HCEC 1CT (cell line): ENCODE results near the gene TNFRSF9.
A peak's percentile ranks its signal among the peaks of the same experiment; 100 is the strongest.
"Not testable (repeated sequence)": the region's sequence is repeated elsewhere in the genome, so short reads cannot be mapped to it uniquely, and the experiment has no call there.

Experiments
- DNase-seq: peaks from one replicate; pipeline ENCODE4 v3.0.0-alpha.2; 2017

TNFRSF9 gene

DNA sequence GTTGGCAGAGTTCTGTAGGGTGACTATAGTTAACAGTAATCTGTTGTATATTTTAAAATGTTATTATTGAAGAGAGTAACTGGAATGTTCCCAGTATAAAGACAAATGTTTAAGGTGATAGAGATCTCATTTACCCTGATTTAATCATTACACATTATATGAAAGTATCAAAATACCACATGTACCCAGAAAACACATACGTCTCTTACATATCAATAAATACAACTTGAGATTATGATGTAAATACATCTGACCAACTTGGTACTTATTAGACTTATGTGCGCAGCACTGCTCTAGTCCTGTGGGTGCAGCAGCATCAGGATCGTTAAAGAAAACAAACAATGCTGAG, 20.2 kb upstream of the TNFRSF9 start:
- no peak for DNase-seq

GRCh38 chr1:7960165-7960564, 19.5 kb upstream of the TNFRSF9 start:
- no peak for DNase-seq

DNA sequence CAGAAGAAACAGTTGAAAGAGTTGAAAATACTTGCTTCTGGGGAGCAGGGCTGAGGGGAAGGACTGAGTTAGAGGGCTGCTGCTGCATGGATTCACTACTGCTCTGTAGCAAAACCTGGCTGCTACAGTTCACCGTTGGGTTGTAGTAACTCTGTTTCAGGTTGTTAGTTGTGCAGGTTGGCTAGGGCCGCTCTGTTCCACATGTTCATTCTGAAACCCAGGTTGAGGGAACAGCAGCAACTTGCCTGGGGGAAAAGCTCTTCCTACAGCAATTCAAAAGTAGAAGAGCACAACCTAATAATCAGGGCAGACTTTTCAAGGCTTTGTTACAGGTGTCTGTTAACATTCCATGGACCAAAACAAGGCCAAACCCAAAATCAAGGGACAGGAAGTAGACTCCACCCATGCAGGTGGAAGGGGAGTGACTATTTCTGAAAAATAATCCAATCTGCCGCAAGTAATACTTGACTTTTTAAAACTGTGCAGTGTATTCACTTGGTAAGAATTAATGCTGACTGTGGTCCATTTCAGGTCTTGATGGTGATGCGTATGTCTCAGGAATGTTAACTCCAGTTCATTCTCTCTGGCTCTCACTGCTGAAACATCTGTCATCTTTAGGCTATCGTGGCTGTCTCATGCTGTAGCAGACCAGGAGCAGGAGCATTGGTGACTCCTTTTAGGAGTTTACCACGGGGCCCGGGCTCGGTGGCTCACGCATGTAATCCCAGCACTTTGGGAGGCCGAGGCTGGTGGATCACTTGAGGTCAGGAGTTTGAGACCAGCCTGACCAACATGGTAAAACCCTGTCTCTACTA, 15.8 kb upstream of the TNFRSF9 start:
- DNase-seq = peak; percentile 60

DNA sequence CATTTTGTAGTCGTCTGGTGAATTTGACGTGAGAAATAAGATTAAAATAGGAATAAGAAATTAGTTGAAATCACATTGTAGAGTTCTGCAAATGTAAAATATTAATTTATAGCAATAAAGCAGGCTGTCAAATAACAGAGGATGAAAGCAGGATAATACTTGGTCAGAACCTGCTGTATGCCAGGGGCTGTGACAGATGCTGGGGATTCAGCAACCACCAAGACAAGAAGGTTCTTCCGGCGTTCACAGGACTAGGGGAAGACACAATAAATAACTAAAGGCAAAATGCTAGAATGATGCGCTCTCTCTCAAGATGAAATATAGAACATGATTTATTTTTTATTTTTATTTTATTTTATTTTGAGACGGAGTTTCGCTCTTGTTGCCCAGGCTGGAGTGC, 14.0 kb upstream of the TNFRSF9 start:
- DNase-seq = no peak

GRCh38 chr1:7953850-7954609, 13.4 kb upstream of the TNFRSF9 start:
- peak; percentile 80 for DNase-seq

GRCh38 chr1:7952791-7953190, 12.2 kb upstream of the TNFRSF9 start:
- DNase-seq = not testable (repeated sequence)

- DNase-seq = peak; percentile 94
Measured at GRCh38 chr1:7948960-7949359, 8.3 kb upstream of the TNFRSF9 start.

- no peak for DNase-seq
Measured at GRCh38 chr1:7943251-7943650, 2.6 kb upstream of the TNFRSF9 start.

- DNase-seq = peak; percentile 38
Measured at GRCh38 chr1:7942214-7942921, 1.7 kb upstream of the TNFRSF9 start.

DNA sequence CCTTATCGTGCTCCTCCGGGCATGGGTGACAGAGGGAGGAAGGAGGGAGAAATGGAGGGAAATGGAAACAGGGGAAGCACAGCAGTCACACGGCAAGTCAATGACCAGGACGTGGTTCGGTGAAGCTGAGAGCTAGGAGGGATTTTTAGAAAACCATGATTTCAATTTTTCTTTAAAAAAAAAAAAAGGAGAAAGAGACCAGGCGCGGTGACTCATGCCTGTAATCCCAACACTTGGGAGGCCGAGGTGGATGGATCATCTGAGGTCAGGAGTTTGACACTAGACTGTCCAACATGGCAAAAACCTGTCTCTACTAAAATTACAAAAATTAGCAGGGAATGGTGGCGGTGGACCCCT, 776 bp upstream of the TNFRSF9 start:
- DNase-seq = peak; percentile 51

- no peak for DNase-seq
Measured at GRCh38 chr1:7940034-7940433, 605 bp downstream of the TNFRSF9 start.

- no peak for DNase-seq
Measured at GRCh38 chr1:7938070-7938469, 2.6 kb downstream of the TNFRSF9 start.

DNA sequence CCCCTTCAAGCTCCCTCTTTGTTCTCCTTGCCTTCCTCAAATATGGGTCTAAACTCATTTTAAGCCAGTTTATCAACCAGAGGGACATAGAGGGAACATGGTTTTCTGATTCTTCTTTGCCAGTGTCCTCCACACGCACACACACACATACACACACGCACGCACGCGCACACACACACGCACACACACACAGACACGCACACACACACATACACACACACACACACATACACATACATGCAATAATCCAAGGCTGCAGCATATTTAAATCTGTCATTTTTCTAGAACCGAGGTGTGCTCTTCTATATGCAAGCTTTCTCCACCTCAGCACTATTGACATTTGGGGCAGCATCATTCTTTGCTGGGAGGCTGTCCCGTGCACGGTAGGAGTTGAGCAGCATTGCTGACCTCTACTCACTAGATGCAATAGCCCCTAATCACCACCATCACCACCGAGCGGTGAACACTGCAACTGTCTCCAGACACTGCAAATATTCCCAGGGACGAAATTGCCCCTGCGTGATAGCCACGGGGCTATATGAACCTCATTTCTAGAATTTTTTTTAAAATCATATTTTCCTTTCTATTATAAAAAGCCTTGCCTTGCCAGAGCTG, 8.0 kb downstream of the TNFRSF9 start:
- no peak for DNase-seq

DNA sequence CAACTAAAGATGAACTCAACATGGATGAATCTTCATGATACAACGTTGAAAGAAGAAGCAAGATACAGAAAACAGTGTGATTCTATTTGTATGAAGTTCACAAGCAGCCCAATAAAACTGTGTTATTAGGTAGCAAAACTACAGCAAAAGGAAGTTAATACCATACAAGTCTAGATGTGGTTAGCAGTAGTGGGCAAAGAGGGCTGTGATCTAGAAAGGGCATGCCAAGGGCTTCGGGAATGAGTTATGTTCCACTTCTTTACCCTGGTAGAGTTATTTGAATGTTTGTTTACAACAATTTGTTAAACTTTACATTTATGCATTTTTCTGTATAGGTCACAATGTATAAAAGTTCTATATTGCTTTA, 9.2 kb downstream of the TNFRSF9 start:
- DNase-seq = no peak

GRCh38 chr1:7930645-7931445, 9.8 kb downstream of the TNFRSF9 start:
- DNase-seq = no peak

- DNase-seq = no peak
Measured at GRCh38 chr1:7929637-7930036, 11.0 kb downstream of the TNFRSF9 start.

GRCh38 chr1:7928247-7928646, 12.4 kb downstream of the TNFRSF9 start:
- DNase-seq = no peak

- DNase-seq = not testable (repeated sequence)
Measured at GRCh38 chr1:7927061-7927460, 13.6 kb downstream of the TNFRSF9 start.

DNA sequence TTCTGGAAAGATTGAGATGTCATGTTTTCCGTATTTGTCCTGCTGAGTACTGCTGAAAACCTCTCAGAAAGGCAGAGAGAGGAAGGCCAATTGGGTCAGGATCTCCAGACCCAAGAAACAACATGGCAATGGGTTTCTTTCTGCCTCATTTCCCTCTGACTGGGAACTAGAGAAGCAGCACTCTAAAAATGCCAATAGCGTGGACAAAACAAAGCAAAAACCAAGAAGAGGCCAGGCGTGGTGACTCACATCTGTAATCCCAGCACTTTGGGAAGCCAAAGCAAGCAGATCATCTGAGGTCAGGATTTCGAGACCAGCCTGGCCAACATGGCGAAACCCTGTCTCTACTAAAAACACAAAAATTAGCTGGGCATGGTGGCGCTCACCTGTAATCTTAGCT, 18.3 kb downstream of the TNFRSF9 start:
- DNase-seq = peak; percentile 51

- DNase-seq = no peak
Measured at GRCh38 chr1:7921796-7922195, 18.8 kb downstream of the TNFRSF9 start.

GRCh38 chr1:7919880-7920279, 20.8 kb downstream of the TNFRSF9 start:
- no peak for DNase-seq

DNA sequence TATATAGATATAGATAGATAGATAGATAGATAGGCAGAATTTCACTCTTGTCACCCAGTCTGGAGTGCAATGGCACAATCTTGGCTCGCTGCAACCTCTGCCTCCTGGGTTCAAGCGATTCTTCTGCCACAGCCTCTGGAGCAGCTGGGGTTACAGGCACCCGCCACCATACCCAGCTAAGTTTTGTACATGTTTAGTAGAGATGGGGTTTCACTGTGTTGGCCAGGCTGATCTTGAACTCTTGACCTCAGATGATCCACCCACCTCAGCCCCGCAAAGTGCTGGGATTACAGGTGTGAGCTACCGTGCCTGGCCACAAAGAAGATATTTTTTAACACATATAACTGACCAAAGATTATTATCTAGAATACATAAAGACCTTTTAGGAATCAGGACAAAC, 22.7 kb downstream of the TNFRSF9 start:
- DNase-seq = not testable (repeated sequence)

GRCh38 chr1:7916501-7916830, 24.2 kb downstream of the TNFRSF9 start:
- DNase-seq = no peak
